GM19324 (cell line): ENCODE results near the gene BLCAP.

Experiments
- ATAC-seq: cut with Tn5 transposase; IDR thresholded peaks from one replicate; pipeline ENCODE4 v1.9.1; 2021; ENCODE audit warnings: mild to moderate bottlenecking, moderate library complexity; ENCODE audit not compliant: unreplicated experiment, low FRiP score

Gene BLCAP

DNA sequence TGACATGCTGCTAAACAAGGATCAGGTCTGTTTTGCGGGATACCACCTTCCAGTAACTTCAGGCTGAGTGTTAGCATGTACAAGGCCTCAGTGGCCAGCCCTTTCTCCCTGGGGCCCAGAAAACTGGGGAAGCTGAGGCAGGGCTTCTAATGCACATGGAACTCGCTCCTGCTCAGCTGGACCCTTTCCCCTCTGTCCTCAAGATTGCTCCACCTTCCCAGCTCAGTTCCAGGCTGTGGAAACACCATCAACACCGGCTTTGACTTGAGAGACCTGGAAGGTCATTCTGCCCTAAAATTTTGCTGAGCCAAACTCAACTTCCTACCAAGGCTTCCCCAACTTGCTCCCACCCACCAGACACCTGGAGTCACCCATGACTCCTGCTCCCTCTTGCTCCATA, 4.2 kb upstream of the BLCAP start:
- no peak for ATAC-seq

DNA sequence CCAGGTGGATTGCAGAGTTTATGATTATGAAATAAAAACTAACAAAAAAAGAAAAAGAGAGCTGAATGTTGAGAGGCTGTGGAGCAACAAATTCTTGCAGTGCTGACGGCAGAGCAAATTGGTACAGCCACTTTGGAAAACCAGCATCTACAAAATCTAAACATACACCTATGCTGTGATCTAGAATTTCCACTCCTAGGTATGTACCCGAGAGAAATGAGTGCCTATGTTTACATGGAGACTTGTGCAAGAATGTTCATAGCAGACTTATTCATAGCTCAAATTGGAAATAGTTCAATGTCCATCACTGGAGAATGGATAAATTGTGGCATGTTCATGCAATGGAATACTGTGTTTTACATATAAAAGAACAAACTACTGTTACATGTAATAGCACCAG, 3.0 kb upstream of the BLCAP start:
- ATAC-seq: no peak

DNA sequence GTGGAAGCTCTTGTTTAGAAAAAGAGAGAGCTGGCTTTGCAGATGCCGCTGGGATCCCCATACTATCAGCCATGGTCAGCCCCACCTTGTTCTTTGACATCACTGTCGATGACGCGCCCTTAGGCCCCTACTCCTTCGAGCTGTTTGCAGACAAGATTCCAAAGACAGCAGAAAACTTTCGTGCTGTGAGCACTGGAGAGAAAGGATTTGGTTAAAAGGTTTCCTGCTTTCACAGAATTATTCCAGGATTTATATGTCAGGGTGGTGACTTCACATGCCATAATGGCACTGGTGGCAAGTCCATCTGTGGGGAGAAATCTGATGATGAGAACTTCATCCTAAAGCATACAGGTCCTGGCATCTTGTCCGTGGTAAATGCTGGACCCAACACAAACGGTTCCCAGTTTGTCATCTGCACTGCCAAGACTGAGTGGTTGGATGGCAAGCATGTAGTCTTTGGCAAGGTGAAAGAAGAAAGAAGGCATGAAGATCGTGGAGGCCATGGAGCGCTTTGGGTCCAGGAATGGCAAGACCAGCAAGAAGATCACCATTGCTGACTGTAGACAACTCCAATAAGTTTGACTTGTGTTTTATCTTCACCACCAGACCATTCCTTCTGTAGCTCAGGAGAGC, 2.4 kb upstream of the BLCAP start:
- ATAC-seq: no peak

DNA sequence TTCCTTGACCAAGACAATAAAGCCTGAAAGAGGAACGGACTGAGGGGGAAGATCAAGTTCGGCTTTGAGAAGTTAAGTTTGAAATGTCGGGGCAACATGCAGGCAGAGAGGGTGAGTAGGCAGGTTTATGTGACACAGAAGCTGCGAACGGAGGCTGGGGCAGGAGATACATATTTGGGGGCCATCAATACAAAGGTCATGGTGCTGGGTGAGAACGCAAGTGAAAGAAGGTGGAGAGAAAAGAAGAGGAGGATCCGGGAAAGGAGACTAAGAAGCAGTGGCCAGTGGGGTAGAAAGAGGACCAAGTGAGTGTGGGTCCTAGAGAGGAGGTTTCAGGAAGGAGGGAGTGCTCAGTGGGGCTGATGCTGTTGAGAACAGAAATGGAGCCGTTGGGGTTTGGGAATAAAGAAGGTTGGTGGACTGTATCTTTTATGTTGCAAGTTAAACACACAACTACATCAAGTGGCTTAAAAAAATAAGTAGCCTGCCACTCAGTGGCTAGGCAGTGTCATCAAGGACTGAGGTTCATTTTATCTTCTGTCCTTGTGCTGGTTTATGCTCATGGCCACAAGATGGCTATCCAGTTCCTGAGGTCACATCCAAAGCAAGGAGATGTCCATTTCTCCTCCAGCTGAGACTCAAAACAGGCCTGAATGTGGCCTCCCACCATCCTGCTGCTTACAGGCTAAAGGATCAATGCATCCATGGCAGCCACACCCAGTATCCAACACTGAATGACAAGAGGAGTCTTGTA, 1.7 kb upstream of the BLCAP start:
- no peak for ATAC-seq

DNA sequence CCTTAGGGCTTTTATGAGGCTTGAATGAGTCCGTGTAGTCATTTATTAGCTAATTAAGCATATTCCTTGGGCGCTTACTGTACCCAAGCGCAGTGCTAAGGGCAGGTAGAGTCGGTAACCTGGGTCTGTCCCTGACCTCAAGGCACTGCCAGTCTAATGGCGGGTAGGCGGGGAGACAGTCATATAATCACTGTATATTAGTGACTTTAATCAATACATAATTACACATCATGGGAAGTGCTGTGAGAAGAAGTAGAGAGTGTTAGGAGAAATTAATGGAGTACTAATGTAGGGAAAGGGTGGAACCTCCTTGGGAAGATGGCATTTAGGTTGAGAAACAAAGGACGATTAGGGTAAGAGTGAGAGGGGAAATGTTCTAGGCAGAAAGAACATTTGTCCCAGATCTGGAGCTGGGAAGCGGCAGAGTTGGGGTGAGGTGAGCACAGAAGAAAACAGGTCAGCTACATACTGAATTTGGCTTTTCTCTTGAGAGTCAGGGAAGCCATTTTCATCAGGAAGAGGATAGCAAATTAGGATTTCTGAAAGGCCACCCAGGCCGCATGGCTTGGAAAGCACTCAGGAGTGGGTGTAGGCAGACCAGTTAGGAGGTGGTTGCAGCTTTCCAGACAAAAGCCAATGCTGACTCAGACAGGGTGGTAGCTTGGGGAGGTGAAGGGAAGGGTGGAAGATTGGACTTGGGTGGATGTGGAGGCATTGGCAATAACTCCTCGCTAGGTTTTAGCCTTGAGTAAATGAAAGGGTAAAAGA, 954 bp upstream of the BLCAP start:
- no peak for ATAC-seq

DNA sequence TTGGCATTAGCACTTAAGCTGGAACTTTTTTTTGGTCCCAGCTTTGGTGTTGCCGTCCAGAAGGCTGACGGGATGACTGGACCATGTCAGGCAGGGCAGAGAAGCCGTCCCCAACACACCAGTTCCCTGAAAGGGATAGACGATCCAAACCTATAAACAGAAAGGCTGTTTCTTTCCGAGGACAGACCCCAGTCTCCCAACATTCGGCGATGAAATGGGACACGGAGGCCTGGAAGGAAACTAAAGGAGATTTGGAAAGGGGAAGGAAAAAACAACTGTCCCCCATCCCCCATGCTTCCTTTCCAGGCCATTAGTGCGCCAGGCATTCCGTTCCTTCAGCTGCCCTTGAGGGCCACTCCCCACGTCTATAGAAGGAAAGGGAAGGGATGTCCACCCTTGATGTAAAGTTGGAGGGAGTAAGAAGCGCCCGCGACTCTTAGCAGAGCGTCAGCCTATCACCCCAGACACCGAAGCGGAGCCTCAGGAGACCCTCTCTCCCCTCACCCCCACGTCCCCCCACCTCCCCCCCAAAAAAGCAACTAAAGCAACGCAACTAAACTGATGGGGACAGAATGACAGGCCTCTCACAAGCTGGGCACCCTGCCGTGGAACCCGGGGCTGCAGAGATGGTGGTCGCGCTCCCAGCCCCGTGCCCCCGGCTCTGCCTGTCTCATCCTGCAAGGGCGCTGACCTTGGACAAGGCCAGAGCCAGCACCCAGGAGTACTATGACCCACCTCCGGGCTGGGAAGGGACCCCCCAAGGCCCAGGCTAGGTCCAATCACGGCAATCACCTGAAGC, 638 bp downstream of the BLCAP start:
- no peak for ATAC-seq

DNA sequence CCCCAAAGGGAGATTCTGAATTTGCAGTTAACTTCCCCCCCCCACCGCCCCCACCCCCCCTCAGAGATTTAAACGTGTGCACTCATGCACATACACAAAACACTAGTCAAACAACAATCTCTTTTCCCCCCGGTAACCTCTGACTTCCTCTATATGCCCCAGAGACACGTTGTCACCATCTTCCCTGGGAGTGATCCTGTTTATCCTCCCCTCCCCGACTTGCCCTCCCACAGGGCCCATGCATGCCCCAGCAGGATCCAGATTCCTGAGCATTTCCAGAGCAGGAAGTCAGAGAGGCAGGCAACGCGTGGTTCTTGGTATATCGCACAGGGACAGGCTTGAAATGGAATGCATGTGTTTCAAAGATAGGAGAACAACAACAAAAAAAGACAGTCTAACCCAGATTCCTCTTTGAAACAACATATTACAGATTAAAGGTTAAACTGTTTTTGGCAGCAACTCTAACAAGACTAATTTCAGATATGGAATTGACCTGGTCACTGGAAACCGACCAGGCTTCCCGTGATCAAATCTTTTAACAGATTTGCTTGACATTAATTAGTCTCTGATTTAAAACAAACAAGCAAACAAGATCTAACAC, 1.3 kb downstream of the BLCAP start:
- no peak for ATAC-seq

DNA sequence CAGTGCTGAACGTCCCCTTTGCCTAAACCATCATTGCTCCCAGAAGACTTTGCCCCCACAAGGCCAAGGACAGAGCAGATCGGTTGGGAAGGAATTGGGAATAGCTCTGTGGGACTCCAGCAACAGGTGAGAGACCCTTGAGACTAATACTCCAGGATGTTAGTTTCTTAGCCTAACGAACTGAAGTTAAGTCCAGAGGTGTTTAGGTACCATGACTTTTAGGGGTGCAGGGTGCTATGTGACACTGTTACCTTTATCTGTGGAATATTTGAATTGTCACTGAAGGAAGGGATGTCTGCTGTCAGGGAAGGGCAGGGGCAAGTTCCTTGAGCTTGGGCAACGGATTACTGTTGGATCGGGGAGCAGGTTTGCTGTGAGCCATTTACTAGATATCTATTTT, 1.9 kb downstream of the BLCAP start:
- no peak for ATAC-seq

DNA sequence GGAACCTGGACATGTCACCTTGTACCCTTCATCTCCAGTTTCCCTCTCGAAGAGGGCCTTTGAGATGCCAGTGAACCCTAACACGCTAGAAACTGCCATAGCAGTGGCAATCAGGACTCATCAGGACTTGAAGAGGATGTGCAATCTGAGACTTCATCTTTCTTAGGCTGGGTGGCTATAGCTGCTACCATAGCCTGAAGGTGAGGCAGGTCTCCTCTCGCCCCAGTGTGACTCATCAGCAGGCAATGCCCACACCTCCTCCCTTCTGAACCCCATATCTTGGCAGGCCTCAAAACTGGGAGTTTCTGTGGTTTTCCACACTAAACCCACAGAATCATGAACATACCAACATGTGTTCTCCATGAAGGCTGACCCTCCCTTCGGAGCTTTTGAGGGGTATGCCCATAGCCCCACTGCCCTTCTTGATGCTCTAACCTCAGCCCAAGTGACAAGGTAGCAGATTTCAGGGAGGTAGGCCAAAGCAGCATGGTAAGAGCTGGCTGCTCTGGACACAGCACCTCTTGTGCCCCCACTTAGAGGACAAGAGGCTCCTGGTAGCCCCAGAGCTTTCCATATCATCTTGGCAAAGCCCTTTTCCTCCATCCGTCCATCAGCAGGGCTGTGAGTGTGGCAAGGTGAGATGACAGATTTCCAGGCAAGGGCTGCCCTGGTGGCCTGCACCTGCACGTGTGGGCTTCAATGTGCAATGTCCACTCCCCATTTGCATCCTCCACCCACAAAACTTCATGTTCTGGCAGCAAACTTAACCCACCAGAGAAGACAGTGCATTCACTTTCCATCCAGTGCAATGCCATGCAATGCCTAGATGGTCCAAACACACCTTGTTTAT, 2.6 kb downstream of the BLCAP start:
- no peak for ATAC-seq

DNA sequence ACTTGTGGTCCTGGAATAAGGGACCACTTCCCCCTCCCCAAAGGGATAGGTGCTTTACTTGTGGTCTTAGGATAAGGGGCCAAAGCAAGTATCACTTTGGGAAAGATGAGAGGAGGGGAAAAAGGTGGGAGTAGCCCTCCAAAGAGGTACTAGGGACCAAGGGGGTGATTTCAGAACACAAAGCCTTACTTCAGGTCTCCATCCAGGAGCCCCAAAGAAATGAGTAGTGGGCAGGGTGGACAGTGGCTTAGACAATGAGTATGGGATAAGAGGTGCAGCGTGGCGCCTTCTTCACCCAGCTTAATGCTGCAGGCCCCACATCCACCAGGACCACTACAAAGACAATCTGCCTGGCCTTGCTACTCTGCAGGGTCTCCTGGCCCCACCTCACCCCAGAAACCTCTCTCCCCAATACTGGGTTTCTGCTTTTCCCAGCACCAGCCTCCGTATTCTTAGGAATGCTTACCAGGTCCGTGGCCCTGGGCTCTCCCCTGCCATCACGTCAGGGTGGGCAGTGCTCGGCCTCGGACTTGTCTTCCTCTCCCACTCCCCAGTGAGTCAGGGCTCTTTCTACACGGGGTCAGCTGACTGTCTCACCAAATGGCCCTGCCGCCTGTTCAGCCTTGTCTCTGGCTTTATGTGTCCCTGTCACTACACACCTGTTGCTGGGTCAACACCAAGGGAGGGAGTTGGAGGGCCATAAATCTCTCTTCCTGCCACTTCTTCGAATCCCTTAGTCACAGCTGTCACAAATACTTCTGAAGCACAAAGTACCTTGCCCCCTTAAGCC, 3.6 kb downstream of the BLCAP start:
- no peak for ATAC-seq

DNA sequence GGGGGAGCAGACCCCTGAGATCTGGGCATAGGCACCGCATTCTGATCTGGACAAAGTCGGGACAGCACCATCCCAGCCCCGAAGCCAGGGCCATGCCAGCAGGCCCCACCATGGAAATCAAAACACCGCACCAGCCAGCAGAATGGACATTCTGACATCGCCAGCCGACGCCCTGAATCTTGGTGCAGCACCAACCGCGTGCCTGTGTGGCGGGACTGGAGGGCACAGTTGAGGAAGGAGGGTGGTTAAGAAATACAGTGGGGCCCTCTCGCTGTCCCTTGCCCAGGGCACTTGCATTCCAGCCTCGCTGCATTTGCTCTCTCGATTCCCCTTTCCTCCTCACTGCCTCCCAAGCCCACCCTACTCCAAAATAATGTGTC, 4.7 kb downstream of the BLCAP start:
- ATAC-seq: no peak

DNA sequence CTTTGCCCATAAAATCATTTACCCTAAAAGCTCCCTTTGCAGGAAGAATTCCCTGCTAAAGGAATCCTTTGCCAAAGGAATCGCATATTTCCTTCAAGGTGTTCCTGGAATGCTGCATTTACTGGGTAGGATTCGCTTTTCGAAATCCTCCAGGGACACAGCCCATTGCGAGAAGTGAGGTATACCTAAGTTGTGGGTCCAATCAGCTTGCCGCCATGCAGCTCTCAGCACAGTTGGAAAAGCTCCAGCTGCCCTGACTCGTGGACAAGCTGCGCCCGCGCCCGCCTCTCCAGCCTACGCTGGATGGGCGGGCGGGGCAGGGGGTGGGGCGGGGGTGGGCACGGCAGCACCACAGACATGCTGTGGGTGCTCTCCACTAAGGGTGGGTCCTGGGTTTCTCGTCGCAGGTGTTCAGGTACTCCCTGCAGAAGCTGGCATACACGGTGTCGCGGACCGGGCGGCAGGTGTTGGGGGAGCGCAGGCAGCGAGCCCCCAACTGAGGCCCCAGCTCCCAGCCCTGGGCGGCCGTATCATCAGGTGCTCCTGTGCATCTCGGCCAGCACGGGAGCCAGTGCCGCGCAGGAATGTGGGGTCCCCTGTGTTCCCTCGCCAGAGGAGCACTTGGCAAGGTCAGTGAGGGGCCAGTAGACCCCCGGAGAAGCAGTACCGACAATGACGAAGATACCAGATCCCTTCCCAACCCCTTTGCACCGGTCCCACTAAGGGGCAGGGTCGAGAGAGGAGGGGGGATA, 5.2 kb downstream of the BLCAP start:
- no peak for ATAC-seq

DNA sequence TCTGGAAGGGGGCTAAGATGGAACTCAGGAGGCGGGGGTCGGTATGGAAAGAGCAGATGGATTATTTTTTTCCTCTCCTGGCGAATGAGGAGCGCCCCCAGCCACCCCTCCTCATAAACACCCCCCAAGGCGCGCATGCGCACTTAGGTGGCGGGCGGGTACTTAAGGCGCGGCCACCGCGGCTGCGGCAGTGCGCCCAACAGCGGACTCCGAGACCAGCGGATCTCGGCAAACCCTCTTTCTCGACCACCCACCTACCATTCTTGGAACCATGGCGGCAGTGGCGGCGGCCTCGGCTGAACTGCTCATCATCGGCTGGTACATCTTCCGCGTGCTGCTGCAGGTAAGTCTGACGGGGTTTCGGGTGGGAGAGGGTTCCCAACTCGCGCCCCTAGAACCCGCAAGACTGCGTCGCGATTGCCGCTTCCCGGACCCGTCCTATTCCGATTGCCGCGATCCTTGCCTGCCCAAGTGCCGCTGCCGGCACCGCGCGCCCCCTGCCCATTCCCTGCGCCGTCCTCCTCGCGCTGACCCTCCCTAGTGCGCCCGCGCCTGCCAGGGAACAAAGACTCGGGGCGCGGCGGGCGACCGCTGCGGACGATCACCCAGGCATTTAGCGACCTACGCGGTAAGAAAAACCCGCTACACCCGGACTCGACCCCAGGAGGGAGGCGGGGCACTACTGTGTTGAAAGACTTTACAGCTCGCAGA, 6.5 kb downstream of the BLCAP start, which contains the start of gene NNAT:
Gene NNAT (plus strand): TSS at position 190 of the 711 bp plus-strand sequence. CDS start 82 bp downstream, at position 272.
- ATAC-seq: no peak

DNA sequence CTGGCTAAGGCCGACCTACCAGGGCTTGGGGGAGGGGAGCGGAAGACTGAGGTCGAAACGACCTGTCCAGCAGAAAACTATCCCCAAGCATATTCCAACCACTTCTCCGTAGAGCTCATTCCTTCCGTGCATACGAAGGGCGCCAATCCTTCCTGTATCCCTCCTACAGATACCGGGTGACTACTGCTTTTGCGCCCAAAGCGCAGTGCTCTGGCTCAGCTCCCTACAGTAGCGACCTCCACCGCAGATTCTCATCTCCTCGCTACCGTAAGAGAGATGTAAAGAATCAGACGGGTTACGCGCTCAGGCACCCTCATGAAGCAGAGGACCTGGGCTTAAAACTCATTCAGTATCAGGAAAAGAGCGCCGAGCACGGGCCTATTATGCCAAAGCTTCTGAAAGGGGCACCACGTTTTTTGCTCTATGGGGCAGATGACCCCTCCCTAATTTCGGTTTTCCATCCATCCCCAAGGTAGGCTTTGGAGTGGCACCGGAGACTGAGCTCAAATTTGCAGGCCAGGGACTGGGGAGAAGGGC, 7.2 kb downstream of the BLCAP start:
- ATAC-seq: no peak

DNA sequence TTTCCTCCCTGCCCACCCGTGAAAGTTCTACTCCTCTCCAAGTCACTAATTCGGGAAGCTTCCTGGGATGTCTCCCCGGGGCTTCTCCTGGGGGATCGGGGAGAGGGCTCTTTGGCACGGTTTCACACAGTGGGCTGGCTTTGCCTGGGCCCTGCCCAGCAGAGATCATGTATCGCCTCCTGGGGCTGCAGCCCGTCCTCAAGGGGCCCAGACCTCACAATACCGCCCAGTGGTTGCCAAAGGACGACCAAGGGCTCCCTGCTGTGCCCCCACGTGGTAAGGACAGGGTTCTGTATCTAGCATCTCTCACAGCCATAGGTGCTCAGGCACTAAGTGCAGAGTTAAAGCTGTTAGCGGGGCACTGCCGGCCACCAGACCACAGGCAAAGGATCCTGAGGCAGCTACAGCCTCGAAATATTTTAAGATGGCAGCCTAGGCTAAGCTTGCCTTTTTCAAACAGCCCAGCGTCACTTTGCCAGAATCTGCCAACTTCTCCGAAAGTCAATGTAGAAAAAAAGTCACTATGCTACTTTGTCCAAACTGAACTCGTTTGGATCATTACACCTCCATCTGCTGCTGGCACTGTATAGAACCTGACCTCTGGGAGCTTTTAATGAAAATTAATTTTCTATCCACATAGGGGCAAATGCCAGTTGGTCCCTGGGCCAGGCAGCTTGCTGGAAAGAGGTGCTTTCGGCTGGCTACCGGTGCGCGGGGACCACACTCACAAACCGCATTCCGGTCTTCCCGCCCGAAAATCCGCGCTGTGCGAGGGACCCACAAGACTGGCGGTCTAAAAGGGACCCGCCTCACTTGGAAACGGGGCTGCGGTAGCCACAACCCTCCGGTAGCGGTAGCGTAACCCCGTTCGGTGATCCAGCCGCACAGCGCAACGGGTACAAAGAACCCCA, 7.9 kb downstream of the BLCAP start:
- no peak for ATAC-seq
